HFF-Myc (cell line): ENCODE measurements around the gene HPS3.

ENCODE experiments used
- DNase-seq: peaks from one replicate; pipeline ENCODE4 v3.0.0-alpha.2; 2011; ENCODE audit warnings: low read depth; ENCODE audit errors: extremely low read depth
- H3K4me3 ChIP-seq: replicated peaks from 2 replicates; pipeline ENCODE4 v1.5.1; 2011; ENCODE audit warnings: low read depth, mild to moderate bottlenecking, control low read depth, low read length
- CTCF ChIP-seq: IDR thresholded peaks from 2 replicates; pipeline ENCODE4 v1.5.1; 2012; ENCODE audit warnings: mild to moderate bottlenecking, low read depth, low read length, control low read depth; ENCODE audit errors: missing control alignments

The HPS3 gene

GRCh38 chr3:149129326-149130205, at the start of gene HPS3:
HPS3 (plus strand) TSS chr3:149129638; CDS start chr3:149129724, 86 bp downstream.
- H3K4me3 ChIP-seq: peak within 1 kb of the TSS; percentile 72
- DNase-seq: peak; percentile 53
- no peak for TF ChIP-seq CTCF

- H3K4me3 ChIP-seq: no peak overlapping the region
- no peak for DNase-seq
- TF ChIP-seq CTCF: no peak
Observed at GRCh38 chr3:149080011-149080698, 49.3 kb upstream of the HPS3 start.

GRCh38 chr3:149080699-149081091, 48.7 kb upstream of the HPS3 start:
- no peak for DNase-seq
- H3K4me3 ChIP-seq: no peak overlapping the region
- no peak for TF ChIP-seq CTCF

- no peak overlapping the region for H3K4me3 ChIP-seq
- TF ChIP-seq CTCF: no peak
Observed at GRCh38 chr3:149081772-149082171, 47.7 kb upstream of the HPS3 start.

GRCh38 chr3:149085828-149086231, 43.6 kb upstream of the HPS3 start:
- TF ChIP-seq CTCF: no peak
- peak overlapping the region; percentile 89 for H3K4me3 ChIP-seq
- DNase-seq: no peak

More at GRCh38 chr3:149081772-149082171, 47.7 kb upstream of the HPS3 start:
- DNase-seq: no peak

GRCh38 chr3:149086232-149086988, 43.0 kb upstream of the HPS3 start, which contains the start of gene HLTF:
HLTF (minus strand) TSS chr3:149086533; CDS start chr3:149086336, 197 bp downstream.
- DNase-seq: peak; percentile 95
- H3K4me3 ChIP-seq: peak within 1 kb of the TSS; percentile 89
- TF ChIP-seq CTCF: no peak
